HCT116 (cell line): Measurements from ENCODE around the gene CNTN4. TPM values are rescaled to one million over a fixed set of nuclear protein-coding genes. Genes with fewer than 3 reads are reported as not detected.

Experiments used
- ATAC-seq: fragments of 200-7000 bp; cut with Tn5 transposase; 2 replicates; pipeline ENCODE4 v1.9.1; 2020; ENCODE audit warnings: mild to moderate bottlenecking, moderate library complexity
- Bru-seq: library from RNA; stranded (reverse); fragments of 400-500 nt; gene quantifications from one replicate; lab custom pipeline; 2021; lab: Mats Ljungman, UMichigan
- BruChase-seq, 2 experiments: library from RNA; stranded (reverse); fragments of 400-500 nt; gene quantifications; one replicate each; lab custom pipeline; 2021; lab: Mats Ljungman, UMichigan
- BruUV-seq: library from RNA; stranded (reverse); fragments of 400-500 nt; replicated peaks from 2 replicates; lab custom pipeline; 2021; lab: Mats Ljungman, UMichigan
- CTCF ChIA-PET: fragments of 300-600 bp; sonication (Branson Sonifier 250); formaldehyde crosslinking; loops from one replicate; lab custom pipeline; 2021; ENCODE audit warnings: antibody characterized with exemption; lab: Charles Lee
- POLR2A ChIA-PET: fragments of 300-600, 350-600 bp; sonication (Branson Sonifier 250); formaldehyde crosslinking; loops from one replicate; lab custom pipeline; 2021; ENCODE audit warnings: antibody characterized with exemption; lab: Charles Lee
- RAD21 ChIA-PET, 2 experiments: fragments of 300-600 bp; sonication (Branson Sonifier 250); formaldehyde crosslinking; loops; one replicate each; lab custom pipeline; 2023; ENCODE audit warnings: low total read pairs in 2 of 2; ENCODE audit not compliant: uncharacterized antibody in 2 of 2, unreplicated experiment in 2 of 2, low non-redundant PET in 1 of 2; lab: Charles Lee
- DNase-seq: peaks from one replicate; pipeline ENCODE4 v3.0.0-alpha.2; 2010; ENCODE audit warnings: low read depth, low spot score
- H2AFZ ChIP-seq: fragments of 200-600 bp; shearing (Covaris generic), sonication (generic); 2 replicates; pipeline ENCODE4 v1.6.1; 2017; ENCODE audit warnings: low read depth, mixed run types, mixed read lengths, antibody characterized with exemption, low read length; ENCODE audit not compliant: poor library complexity, severe bottlenecking
- H3K27ac ChIP-seq: 2 replicates; pipeline ENCODE4 v1.5.1; 2012; ENCODE audit warnings: low read depth, low read length
- H3K27me3 ChIP-seq: fragments of 200-600 bp; sonication (generic); 2 replicates; pipeline ENCODE4 v1.6.1; 2016; ENCODE audit warnings: mixed run types, low read length, mixed read lengths; ENCODE audit not compliant: insufficient read depth
- H3K36me3 ChIP-seq, 2 experiments: fragments of 200-500 bp in 1 of 2; fragments of 200-600 bp in 1 of 2; sonication (Bioruptor generic) in 1 of 2; sonication (generic) in 1 of 2; 2 replicates each; pipeline versions ENCODE4 v1.5.1 to v1.6.1; 2014 to 2016; ENCODE audit warnings: low read length in 2 of 2, inconsistent platforms in 1 of 2, mixed read lengths in 1 of 2, mixed run types in 1 of 2; ENCODE audit not compliant: insufficient read depth in 2 of 2, control insufficient read depth in 1 of 2
- H3K4me1 ChIP-seq, 2 experiments: fragments of 200-600 bp in 1 of 2; sonication (generic) in 1 of 2; 2 replicates each; pipeline versions ENCODE4 v1.5.1 to v1.6.1; 2012 to 2017; ENCODE audit warnings: low read length in 2 of 2, inconsistent platforms in 1 of 2, mild to moderate bottlenecking in 1 of 2, mixed read lengths in 1 of 2, mixed run types in 1 of 2, moderate library complexity in 1 of 2; ENCODE audit not compliant: insufficient read depth in 2 of 2, control insufficient read depth in 1 of 2
- H3K4me2 ChIP-seq: fragments of 200-600 bp; sonication (generic); 2 replicates; pipeline ENCODE4 v1.6.1; 2017; ENCODE audit warnings: mixed run types, low read length, mixed read lengths
- H3K4me3 ChIP-seq, 2 experiments: fragments of 200-600 bp in 1 of 2; sonication (generic) in 1 of 2; replicated peaks in 1 of 2; 2 replicates each; pipeline ENCODE4 v1.5.1; 2011 to 2016; ENCODE audit warnings: low read length in 2 of 2, control low read depth in 1 of 2, low read depth in 1 of 2, mild to moderate bottlenecking in 1 of 2, mixed read lengths in 1 of 2, mixed run types in 1 of 2
- H3K79me2 ChIP-seq: fragments of 200-600 bp; sonication (generic); 2 replicates; pipeline ENCODE4 v1.6.1; 2017; ENCODE audit warnings: mild to moderate bottlenecking, mixed run types, low read length, moderate library complexity, mixed read lengths; ENCODE audit not compliant: insufficient read depth
- H3K9ac ChIP-seq: fragments of 200-600 bp; sonication (generic); 2 replicates; pipeline ENCODE4 v1.6.1; 2016; ENCODE audit warnings: low read length, mixed read lengths
- H3K9me2 ChIP-seq: fragments of 200-600 bp; sonication (generic), shearing (Covaris generic); 2 replicates; pipeline ENCODE4 v1.6.1; 2017; ENCODE audit warnings: mixed run types, mild to moderate bottlenecking, moderate library complexity; ENCODE audit not compliant: insufficient read depth
- H3K9me3 ChIP-seq, 2 experiments: fragments of 200-500 bp in 1 of 2; fragments of 200-600 bp in 1 of 2; sonication (Bioruptor generic) in 1 of 2; sonication (generic) in 1 of 2; 2 replicates each; pipeline ENCODE4 v1.6.1; 2014 to 2017; ENCODE audit warnings: low read length in 2 of 2, mixed read lengths in 2 of 2, inconsistent platforms in 1 of 2, low read depth in 1 of 2, mild to moderate bottlenecking in 1 of 2, mixed run types in 1 of 2, moderate library complexity in 1 of 2; ENCODE audit not compliant: control insufficient read depth in 1 of 2, insufficient read depth in 1 of 2
- H4K20me1 ChIP-seq: fragments of 200-600 bp; sonication (generic), shearing (Covaris generic); 2 replicates; pipeline ENCODE4 v1.6.1; 2017; ENCODE audit warnings: mixed run types, mild to moderate bottlenecking, moderate library complexity; ENCODE audit not compliant: insufficient read depth
- CBX3 ChIP-seq: IDR thresholded peaks from 2 replicates; pipeline ENCODE4 v1.6.1; 2012; ENCODE audit warnings: low read depth
- CEBPB ChIP-seq: IDR thresholded peaks from 2 replicates; pipeline ENCODE4 v1.6.1; 2012; ENCODE audit warnings: low read depth
- EZH2phosphoT487 ChIP-seq: fragments of 200-600 bp; IDR thresholded peaks from 2 replicates; pipeline ENCODE4 v1.6.1; 2018; ENCODE audit warnings: antibody characterized with exemption, borderline replicate concordance
- POLR2A ChIP-seq: IDR thresholded peaks from 2 replicates; pipeline ENCODE4 v1.7.0; 2011; ENCODE audit warnings: borderline replicate concordance; ENCODE audit not compliant: insufficient read depth, insufficient read length; ENCODE audit errors: extremely low read depth
- SRF ChIP-seq: IDR thresholded peaks from 2 replicates; pipeline ENCODE4 v1.6.1; 2012; ENCODE audit warnings: low read depth
- YY1 ChIP-seq: IDR thresholded peaks from 2 replicates; pipeline ENCODE4 v1.6.1; 2011; ENCODE audit warnings: low read length, low read depth, moderate library complexity, mild to moderate bottlenecking; ENCODE audit not compliant: insufficient replicate concordance; ENCODE audit errors: extremely low read depth
- intact Hi-C: fragments of 100-400 bp; cut with micrococcal nuclease; formaldehyde crosslinking; loops from 2 replicates; pipeline ENCODE4 v1.10.0; 2022
- long read RNA-seq: library from polyadenylated mRNA; unstranded; transcript quantifications from one replicate; pipeline ENCODE4 v2.0.0, GENCODE V29; 2021; ENCODE audit not compliant: unreplicated experiment
- polyA plus RNA-seq: library from polyadenylated mRNA; unstranded; fragments of >200 nt; gene quantifications from 2 replicates; pipeline ENCODE4 v1.2.1, GENCODE V29; 2012; ENCODE audit warnings: missing spikeins
- total RNA-seq: library from RNA; stranded (reverse); gene quantifications from one replicate; pipeline ENCODE4 v1.2.1, GENCODE V29; 2021; ENCODE audit not compliant: unreplicated experiment
- TF ChIP-seq, protein P1 (sequence below), 3 experiments: fragments of 200-600 bp in 1 of 3; sonication (generic) in 1 of 3; IDR thresholded peaks in 2 of 3; conservative IDR thresholded peaks in 1 of 3; 2 replicates each; pipeline ENCODE4 v1.5.1; 2012 to 2017; ENCODE audit warnings: low read depth in 2 of 3, low read length in 2 of 3, antibody characterized with exemption in 1 of 3, borderline replicate concordance in 1 of 3, control low read depth in 1 of 3, mild to moderate bottlenecking in 1 of 3, mixed read lengths in 1 of 3, mixed run types in 1 of 3, moderate library complexity in 1 of 3; ENCODE audit not compliant: insufficient read depth in 1 of 3

Gene CNTN4
- not detected for total RNA-seq
- not detected in 2 replicates for polyA plus RNA-seq
- Bru-seq, nascent RNA: percentile 1 among the genes with signal in this experiment
- BruChase-seq, experiment 1, labeled RNA remaining after a 6-hour chase: percentile 1 among the genes with signal in this experiment
- BruChase-seq, experiment 2, labeled RNA remaining after a 2-hour chase: percentile 0 among the genes with signal in this experiment
- long read RNA-seq: 0 reads

DNA sequence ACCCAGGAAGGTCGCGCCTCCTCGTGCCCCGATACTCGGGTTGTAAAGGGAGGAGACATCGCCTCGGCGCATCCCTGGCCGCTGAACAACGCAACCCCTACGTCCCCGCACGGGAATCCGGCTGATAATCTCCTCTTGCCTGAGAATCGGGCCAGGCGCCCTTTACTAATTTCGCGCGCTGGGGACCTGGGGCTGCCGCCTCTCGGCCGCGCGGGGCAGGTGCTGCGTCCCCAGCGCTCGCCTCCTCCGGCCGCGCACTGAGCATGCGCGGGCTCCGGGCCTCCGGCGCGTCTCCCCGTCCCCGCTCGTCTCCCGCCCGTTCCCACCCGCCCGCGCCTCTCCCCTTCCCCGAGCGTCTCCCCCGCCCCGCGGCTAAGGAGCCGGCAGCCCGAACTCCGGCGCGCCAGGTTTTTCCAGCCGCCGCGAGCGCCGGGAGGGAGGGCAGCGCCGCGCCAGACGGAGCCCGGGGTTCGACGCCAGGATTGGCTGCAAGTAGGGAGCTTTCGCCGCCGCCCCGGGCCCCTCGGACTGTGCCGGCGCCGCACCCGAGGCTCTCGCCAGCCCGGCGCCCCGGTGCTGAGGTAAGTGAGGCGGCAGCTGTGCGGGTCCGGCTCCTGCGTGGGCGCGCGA lies at the start of gene CNTN4:
TSS of gene CNTN4 (plus strand) at position 469 of the 630 bp plus-strand sequence.
- TF ChIP-seq YY1 (no peak), SRF (no peak), EZH2phosphoT487 (no peak), CBX3 (no peak), POLR2A (no peak), CEBPB (no peak)
- TF ChIP-seq, protein P1, sequence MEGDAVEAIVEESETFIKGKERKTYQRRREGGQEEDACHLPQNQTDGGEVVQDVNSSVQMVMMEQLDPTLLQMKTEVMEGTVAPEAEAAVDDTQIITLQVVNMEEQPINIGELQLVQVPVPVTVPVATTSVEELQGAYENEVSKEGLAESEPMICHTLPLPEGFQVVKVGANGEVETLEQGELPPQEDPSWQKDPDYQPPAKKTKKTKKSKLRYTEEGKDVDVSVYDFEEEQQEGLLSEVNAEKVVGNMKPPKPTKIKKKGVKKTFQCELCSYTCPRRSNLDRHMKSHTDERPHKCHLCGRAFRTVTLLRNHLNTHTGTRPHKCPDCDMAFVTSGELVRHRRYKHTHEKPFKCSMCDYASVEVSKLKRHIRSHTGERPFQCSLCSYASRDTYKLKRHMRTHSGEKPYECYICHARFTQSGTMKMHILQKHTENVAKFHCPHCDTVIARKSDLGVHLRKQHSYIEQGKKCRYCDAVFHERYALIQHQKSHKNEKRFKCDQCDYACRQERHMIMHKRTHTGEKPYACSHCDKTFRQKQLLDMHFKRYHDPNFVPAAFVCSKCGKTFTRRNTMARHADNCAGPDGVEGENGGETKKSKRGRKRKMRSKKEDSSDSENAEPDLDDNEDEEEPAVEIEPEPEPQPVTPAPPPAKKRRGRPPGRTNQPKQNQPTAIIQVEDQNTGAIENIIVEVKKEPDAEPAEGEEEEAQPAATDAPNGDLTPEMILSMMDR (IDR thresholded peaks at IDR 0.05 in 2 of 3, conservative IDR thresholded peaks at IDR 0.05 in 1 of 3; ENCODE audit: borderline replicate concordance in 1 of 3, insufficient read depth in 1 of 3, low read depth in 2 of 3, low read length in 2 of 3): no peak
- TF ChIP-seq, all 23 proteins: peak for 0
- ChIA-PET POLR2A (no interaction called here), RAD21 (no interaction called here), CTCF (no interaction called here)
- Histone ChIP-seq H3K4me1 (no peaks in the 10 kb centered on the region), H3K27me3 (no peaks in the 10 kb centered on the region), H3K4me3 (no peak within 1 kb of the TSS), H4K20me1 (no peaks in the 10 kb centered on the region), H3K4me2 (no peak within 1 kb of the TSS), H3K9me3 (peaks cover 3 to 9% of the 10 kb centered on the region in 2 experiments; a peak in 2 of 4 replicates), H3K9ac (no peak within 1 kb of the TSS), H3K36me3 (no peaks in the 10 kb centered on the region), H3K9me2 (no peaks in the 10 kb centered on the region), H3K27ac (no peak within 1 kb of the TSS), H3K79me2 (no peaks in the 10 kb centered on the region), H2AFZ (no peak within 1 kb of the TSS)
- DNase-seq: no peak
- BruUV-seq: no TSS peak
- no peak for ATAC-seq
- intact Hi-C loops: no loop called here
